ENCODE measurements around the gene AJAP1.

AJAP1 gene

DNA sequence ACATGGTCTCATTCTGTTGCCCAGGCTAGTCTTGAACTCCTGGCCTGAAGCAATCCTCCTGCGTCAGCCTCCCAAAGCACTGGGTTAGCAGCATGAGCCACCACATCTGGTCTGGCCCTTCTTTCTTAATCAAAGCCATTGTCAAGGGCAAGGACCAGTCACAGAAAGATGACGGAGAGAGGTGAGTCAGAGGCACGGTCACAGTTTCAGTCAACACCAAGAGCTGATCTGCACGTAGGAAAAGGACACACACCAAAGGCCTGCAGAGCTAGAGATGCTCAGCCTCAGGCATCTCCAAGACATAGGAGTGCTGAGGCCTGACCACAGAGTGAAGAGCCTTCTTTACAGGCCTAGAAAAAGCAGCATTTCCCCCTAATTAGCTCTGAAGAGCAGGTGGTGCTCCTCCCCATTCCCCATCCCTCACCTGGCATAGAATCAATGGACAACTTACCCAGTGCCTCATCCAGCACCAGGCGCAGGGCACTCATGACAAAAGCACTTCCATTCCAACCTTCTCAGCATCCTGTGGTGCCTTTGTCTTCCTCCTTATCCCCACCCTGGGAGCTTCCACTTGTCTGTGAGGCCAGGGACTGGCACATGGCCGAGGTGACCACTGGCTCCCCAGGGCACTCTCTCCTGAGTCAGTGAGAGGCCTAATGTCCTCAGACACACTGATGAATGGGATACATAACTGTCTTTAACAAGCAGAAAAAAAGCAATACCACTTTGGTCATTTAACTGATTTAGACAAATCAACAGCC lies 139.8 kb downstream of the AJAP1 start:
- no peaks in the 10 kb centered on the region for H3K36me3 ChIP-seq (ENCODE audit: control insufficient read depth, low read depth, low read length)
- H3K27ac ChIP-seq (ENCODE audit: low read length), result no peak overlapping the region
- no peaks in the 10 kb centered on the region for H3K9me3 ChIP-seq (ENCODE audit: control insufficient read depth, low read depth, low read length)
- no peak overlapping the region for H3K4me3 ChIP-seq (ENCODE audit: low read length)
- H3K27me3 ChIP-seq (ENCODE audit: control insufficient read depth, insufficient read depth, low read length), result no peaks in the 10 kb centered on the region
- H3K9ac ChIP-seq (ENCODE audit: low read length), result no peak overlapping the region
- H3K4me1 ChIP-seq (ENCODE audit: control insufficient read depth, low read depth, low read length), result peaks cover 5% of the 10 kb centered on the region

GRCh38 chr1:4796161-4797015 lies 142.0 kb downstream of the AJAP1 start:
- Histone ChIP-seq H3K4me3 (ENCODE audit: low read length) (no peak overlapping the region), H3K9ac (ENCODE audit: low read length) (no peak overlapping the region), H3K4me1 (ENCODE audit: control insufficient read depth, low read depth, low read length) (peaks cover 5% of the 10 kb centered on the region), H3K27ac (ENCODE audit: low read length) (no peak overlapping the region), H3K9me3 (ENCODE audit: control insufficient read depth, low read depth, low read length) (no peaks in the 10 kb centered on the region), H3K36me3 (ENCODE audit: control insufficient read depth, low read depth, low read length) (no peaks in the 10 kb centered on the region), H3K27me3 (ENCODE audit: control insufficient read depth, insufficient read depth, low read length) (no peaks in the 10 kb centered on the region)

GRCh38 chr1:4797016-4797410 lies 142.6 kb downstream of the AJAP1 start:
- H3K4me3 ChIP-seq (ENCODE audit: low read length), result no peak overlapping the region
- H3K27ac ChIP-seq (ENCODE audit: low read length), result no peak overlapping the region
- no peak overlapping the region for H3K9ac ChIP-seq (ENCODE audit: low read length)
- H3K36me3 ChIP-seq (ENCODE audit: control insufficient read depth, low read depth, low read length), result no peaks in the 10 kb centered on the region
- H3K9me3 ChIP-seq (ENCODE audit: control insufficient read depth, low read depth, low read length), result no peaks in the 10 kb centered on the region
- no peaks in the 10 kb centered on the region for H3K27me3 ChIP-seq (ENCODE audit: control insufficient read depth, insufficient read depth, low read length)
- H3K4me1 ChIP-seq (ENCODE audit: control insufficient read depth, low read depth, low read length), result peaks cover 5% of the 10 kb centered on the region

DNA sequence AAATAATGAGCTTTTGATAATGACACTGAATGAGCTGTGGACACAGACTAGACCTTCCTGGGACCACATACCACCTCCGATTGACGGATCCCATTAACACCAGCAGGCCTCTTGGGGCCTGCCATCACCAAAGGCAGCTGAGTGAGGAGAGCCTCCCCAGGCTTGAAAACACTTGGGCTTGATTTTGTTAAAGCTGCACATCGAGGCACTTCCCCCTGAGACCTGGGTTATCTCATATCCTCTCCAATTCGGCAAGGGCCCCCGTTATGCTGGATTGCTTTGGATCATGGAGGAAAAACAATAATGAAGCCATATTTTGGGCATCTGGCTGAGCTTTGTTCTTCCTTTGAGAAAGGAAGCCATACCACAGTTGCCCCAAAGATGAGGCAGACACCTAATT lies 143.0 kb downstream of the AJAP1 start:
- Histone ChIP-seq H3K4me3 (ENCODE audit: low read length) (no peak overlapping the region), H3K4me1 (ENCODE audit: control insufficient read depth, low read depth, low read length) (peaks cover 5% of the 10 kb centered on the region), H3K9me3 (ENCODE audit: control insufficient read depth, low read depth, low read length) (no peaks in the 10 kb centered on the region), H3K27me3 (ENCODE audit: control insufficient read depth, insufficient read depth, low read length) (no peaks in the 10 kb centered on the region), H3K36me3 (ENCODE audit: control insufficient read depth, low read depth, low read length) (no peaks in the 10 kb centered on the region), H3K9ac (ENCODE audit: low read length) (no peak overlapping the region), H3K27ac (ENCODE audit: low read length) (no peak overlapping the region)

DNA sequence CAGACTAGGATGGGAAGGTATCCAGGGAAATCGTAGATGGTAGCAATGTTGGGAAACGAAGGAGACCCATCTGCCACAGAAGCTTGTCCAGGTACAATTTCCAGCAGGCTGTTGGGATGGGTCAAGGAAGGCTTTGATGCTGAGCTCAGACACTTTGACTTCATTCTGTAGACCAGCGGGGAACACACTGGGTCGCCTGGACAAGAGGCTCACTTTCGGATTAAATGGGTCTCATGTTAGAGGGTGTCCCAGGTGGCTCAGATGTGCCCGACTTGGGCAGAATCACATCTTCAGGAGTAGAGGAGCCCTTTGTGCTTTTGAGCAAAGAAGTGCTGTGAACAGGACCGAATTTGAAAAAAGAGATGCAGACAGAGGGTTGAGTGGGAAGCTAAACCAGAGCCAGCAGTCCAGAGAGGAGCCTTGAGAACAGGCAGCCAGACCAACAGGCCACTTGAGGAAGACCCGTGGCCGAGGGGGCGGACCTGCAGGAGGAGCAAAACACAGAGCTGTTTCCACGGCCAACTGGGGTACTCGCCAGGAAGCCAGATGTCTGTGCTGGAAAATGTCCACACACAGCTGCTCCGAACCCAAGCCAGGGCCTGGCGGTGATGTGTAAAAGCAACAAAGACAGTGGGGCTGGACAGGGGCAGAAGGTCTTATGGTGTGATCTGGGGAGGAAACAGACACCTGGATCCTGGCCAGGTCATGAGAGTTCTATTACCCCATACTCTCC lies 146.9 kb downstream of the AJAP1 start:
- Histone ChIP-seq H3K36me3 (ENCODE audit: control insufficient read depth, low read depth, low read length) (no peaks in the 10 kb centered on the region), H3K4me1 (ENCODE audit: control insufficient read depth, low read depth, low read length) (no peaks in the 10 kb centered on the region), H3K4me3 (ENCODE audit: low read length) (no peak overlapping the region), H3K27me3 (ENCODE audit: control insufficient read depth, insufficient read depth, low read length) (no peaks in the 10 kb centered on the region), H3K9me3 (ENCODE audit: control insufficient read depth, low read depth, low read length) (no peaks in the 10 kb centered on the region), H3K27ac (ENCODE audit: low read length) (no peak overlapping the region), H3K9ac (ENCODE audit: low read length) (no peak overlapping the region)

DNA sequence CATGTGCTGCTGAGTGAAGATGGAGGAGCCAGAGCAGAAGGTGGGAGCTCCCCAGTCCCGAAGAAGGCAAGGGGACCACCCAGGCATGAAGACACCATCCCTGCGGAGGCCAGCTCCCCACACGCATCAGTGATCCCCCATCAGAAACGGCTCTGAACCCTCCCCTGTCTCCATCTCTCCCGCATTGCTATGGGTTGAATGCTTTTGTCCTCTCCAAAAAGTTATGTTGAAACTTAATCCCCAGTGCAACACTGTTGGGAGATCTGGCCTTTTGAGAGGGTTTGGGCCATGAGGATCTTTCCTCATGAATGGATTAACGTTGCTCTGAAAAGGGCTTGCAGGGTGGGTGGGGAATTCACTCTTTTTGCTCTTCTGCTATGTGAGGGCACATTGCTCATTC lies 147.6 kb downstream of the AJAP1 start:
- Histone ChIP-seq H3K4me1 (ENCODE audit: control insufficient read depth, low read depth, low read length) (no peaks in the 10 kb centered on the region), H3K27ac (ENCODE audit: low read length) (no peak overlapping the region), H3K9ac (ENCODE audit: low read length) (no peak overlapping the region), H3K36me3 (ENCODE audit: control insufficient read depth, low read depth, low read length) (no peaks in the 10 kb centered on the region), H3K9me3 (ENCODE audit: control insufficient read depth, low read depth, low read length) (no peaks in the 10 kb centered on the region), H3K27me3 (ENCODE audit: control insufficient read depth, insufficient read depth, low read length) (no peaks in the 10 kb centered on the region), H3K4me3 (ENCODE audit: low read length) (no peak overlapping the region)

DNA sequence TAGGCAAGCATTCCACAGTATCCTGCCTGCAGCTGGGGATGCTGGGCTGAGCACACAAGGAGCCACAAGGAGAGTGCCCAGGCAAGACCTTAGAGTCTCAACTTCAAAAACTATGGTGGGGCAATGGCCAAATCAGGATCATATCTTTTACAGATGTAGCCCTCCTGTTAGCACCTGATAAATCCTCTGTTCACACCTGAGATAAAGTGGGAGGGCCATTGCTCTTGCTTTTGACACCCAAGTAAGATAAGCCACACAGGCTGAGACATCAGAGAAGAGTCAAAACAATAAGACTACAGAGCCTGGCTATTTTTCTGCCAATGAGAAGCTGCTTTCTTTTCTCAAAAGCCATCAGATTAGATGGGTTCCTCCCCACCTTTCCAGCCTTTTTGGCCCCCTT lies 148.9 kb downstream of the AJAP1 start:
- H3K27ac ChIP-seq (ENCODE audit: low read length), result no peak overlapping the region
- H3K4me1 ChIP-seq (ENCODE audit: control insufficient read depth, low read depth, low read length), result no peaks in the 10 kb centered on the region
- H3K9ac ChIP-seq (ENCODE audit: low read length), result no peak overlapping the region
- H3K27me3 ChIP-seq (ENCODE audit: control insufficient read depth, insufficient read depth, low read length), result no peaks in the 10 kb centered on the region
- no peak overlapping the region for H3K4me3 ChIP-seq (ENCODE audit: low read length)
- no peaks in the 10 kb centered on the region for H3K36me3 ChIP-seq (ENCODE audit: control insufficient read depth, low read depth, low read length)
- H3K9me3 ChIP-seq (ENCODE audit: control insufficient read depth, low read depth, low read length), result no peaks in the 10 kb centered on the region

DNA sequence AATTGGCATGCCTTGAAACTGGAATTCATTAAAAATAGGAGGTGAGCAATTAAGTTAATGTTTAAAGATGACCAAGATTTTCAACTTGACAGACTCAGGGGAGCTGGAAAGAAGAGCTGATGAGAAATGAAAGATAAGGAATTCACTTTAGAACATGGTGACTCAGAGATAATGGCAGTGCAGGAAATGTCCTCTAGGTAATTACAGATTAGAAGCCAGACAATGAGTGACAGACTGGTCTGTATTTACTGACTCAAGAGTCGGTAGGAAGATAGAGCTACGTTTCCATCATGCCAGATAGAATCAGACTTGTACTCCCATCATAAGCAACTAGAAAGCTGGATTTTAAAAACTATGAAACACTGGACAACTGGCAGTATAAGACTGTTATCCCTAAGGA lies 151.6 kb downstream of the AJAP1 start:
- no peak overlapping the region for H3K9ac ChIP-seq (ENCODE audit: low read length)
- no peaks in the 10 kb centered on the region for H3K9me3 ChIP-seq (ENCODE audit: control insufficient read depth, low read depth, low read length)
- H3K4me3 ChIP-seq (ENCODE audit: low read length), result no peak overlapping the region
- H3K4me1 ChIP-seq (ENCODE audit: control insufficient read depth, low read depth, low read length), result no peaks in the 10 kb centered on the region
- H3K27ac ChIP-seq (ENCODE audit: low read length), result no peak overlapping the region
- no peaks in the 10 kb centered on the region for H3K27me3 ChIP-seq (ENCODE audit: control insufficient read depth, insufficient read depth, low read length)
- H3K36me3 ChIP-seq (ENCODE audit: control insufficient read depth, low read depth, low read length), result no peaks in the 10 kb centered on the region

DNA sequence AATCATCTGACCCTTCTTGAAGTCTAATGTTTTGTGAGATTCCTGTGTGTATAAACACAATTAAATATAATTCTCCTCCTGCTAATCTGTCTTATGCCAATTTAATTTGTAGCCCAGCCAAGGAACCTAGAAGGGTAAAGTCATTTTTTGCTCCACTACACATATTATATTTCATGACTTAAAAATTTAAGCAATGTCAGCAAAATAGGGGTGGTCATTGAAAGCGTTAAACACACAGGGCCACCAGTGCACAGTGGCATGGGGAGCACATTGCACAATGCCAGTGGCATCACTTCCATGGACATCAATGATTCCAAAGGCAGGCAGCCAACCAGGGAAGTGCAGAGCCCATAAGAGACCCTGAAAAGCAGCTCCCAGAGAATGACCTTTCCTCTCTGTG lies 166.1 kb downstream of the AJAP1 start:
- no peaks in the 10 kb centered on the region for H3K36me3 ChIP-seq (ENCODE audit: control insufficient read depth, low read depth, low read length)
- H3K27ac ChIP-seq (ENCODE audit: low read length), result no peak overlapping the region
- H3K9ac ChIP-seq (ENCODE audit: low read length), result no peak overlapping the region
- H3K9me3 ChIP-seq (ENCODE audit: control insufficient read depth, low read depth, low read length), result peaks cover 11% of the 10 kb centered on the region
- no peaks in the 10 kb centered on the region for H3K27me3 ChIP-seq (ENCODE audit: control insufficient read depth, insufficient read depth, low read length)
- H3K4me1 ChIP-seq (ENCODE audit: control insufficient read depth, low read depth, low read length), result no peaks in the 10 kb centered on the region
- H3K4me3 ChIP-seq (ENCODE audit: low read length), result no peak overlapping the region

DNA sequence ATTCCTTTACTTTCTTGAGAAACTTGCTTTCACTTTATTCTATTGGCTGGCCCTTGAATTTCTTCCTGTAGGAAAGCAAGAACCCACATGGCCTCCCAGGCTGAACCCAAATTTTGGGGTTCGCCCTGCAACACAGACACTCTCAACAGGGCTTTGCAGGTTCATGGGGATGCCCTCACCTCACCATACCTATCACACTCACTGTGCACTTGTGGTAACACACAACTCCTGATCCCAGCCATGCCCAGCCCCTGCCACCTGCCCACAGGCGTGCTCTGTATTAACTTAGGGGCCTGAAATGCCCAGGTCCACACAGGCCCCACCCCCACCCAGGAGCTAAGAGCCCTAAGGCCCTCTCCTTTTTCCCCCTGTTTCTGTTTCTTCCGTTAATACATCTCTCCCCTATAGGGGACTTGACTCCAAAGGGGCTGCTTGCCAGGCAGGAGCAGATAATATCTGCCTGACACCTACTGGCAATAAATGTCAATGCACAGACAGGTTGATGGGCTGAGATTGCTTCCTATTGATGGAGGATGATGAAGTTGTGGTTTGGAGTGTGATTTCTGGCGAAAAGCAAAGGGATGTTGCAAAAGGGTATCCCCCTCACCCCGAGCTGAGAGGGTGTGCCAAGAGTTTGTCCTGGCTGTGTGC lies 171.5 kb downstream of the AJAP1 start:
- H3K27me3 ChIP-seq (ENCODE audit: control insufficient read depth, insufficient read depth, low read length), result no peaks in the 10 kb centered on the region
- H3K36me3 ChIP-seq (ENCODE audit: control insufficient read depth, low read depth, low read length), result no peaks in the 10 kb centered on the region
- no peaks in the 10 kb centered on the region for H3K4me1 ChIP-seq (ENCODE audit: control insufficient read depth, low read depth, low read length)

DNA sequence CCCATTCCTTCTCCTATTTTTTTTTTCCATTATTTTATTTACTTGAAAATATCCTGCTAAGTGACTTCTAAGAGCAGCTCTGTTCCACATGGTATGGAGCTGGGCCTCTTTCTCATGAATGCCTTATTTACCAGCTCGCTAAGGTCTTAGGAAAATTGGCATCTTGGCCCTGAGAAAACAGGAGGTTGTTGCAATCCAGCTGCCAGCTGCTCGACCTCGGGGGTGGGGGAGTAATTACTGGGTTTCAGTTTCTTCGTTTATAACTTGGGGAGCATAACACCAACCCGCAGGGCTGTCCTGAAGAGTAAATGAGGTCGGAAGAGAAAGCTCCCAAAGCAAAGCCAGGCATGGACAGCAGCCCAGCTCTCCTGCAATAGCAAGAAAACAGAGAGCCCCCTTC lies 176.3 kb downstream of the AJAP1 start:
- Histone ChIP-seq H3K4me1 (ENCODE audit: control insufficient read depth, low read depth, low read length) (no peaks in the 10 kb centered on the region), H3K9me3 (ENCODE audit: control insufficient read depth, low read depth, low read length) (no peaks in the 10 kb centered on the region), H3K9ac (ENCODE audit: low read length) (no peak overlapping the region), H3K27ac (ENCODE audit: low read length) (no peak overlapping the region), H3K27me3 (ENCODE audit: control insufficient read depth, insufficient read depth, low read length) (no peaks in the 10 kb centered on the region), H3K36me3 (ENCODE audit: control insufficient read depth, low read depth, low read length) (no peaks in the 10 kb centered on the region), H3K4me3 (ENCODE audit: low read length) (no peak overlapping the region)

More for the DNA sequence above, 171.5 kb downstream of the AJAP1 start:
- H3K9me3 ChIP-seq (ENCODE audit: control insufficient read depth, low read depth, low read length), result no peaks in the 10 kb centered on the region
- H3K9ac ChIP-seq (ENCODE audit: low read length), result no peak overlapping the region
- H3K4me3 ChIP-seq (ENCODE audit: low read length), result no peak overlapping the region
- H3K27ac ChIP-seq (ENCODE audit: low read length), result no peak overlapping the region

All from iPS-18a (cell line).